WI38 (cell line): ENCODE measurements around the gene VWC2.

Experiments used
- H3K4me3 ChIP-seq: 2 replicates; pipeline ENCODE4 v1.5.1; 2011; ENCODE audit warnings: low read depth, mild to moderate bottlenecking, control low read depth, low read length
- TF ChIP-seq, protein P1 (sequence below): IDR thresholded peaks from 2 replicates; pipeline ENCODE4 v1.5.1; 2012; ENCODE audit warnings: low read depth, mild to moderate bottlenecking, control low read depth, low read length

Gene VWC2

DNA sequence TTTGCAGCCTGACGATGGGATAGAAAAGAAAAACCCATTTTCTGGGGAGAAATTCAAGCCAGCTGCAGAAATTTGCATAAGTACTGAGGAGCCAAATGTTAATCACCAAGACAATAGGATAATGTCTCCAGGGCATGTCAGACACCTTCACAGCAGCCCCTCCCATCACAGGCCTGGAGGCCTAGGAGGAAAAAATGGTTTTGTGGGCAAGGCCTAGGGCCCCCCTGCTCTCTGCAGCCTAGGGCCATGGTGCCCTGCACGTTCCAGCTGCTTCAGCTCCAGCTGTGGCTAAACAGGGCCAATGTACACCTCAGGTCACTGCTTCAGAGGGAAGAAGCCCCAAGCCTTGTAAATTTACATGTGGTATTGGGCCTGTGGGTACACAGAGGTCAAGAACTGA lies 158.2 kb downstream of the VWC2 start:
- H3K4me3 ChIP-seq = no peak overlapping the region
- TF ChIP-seq, protein P1, sequence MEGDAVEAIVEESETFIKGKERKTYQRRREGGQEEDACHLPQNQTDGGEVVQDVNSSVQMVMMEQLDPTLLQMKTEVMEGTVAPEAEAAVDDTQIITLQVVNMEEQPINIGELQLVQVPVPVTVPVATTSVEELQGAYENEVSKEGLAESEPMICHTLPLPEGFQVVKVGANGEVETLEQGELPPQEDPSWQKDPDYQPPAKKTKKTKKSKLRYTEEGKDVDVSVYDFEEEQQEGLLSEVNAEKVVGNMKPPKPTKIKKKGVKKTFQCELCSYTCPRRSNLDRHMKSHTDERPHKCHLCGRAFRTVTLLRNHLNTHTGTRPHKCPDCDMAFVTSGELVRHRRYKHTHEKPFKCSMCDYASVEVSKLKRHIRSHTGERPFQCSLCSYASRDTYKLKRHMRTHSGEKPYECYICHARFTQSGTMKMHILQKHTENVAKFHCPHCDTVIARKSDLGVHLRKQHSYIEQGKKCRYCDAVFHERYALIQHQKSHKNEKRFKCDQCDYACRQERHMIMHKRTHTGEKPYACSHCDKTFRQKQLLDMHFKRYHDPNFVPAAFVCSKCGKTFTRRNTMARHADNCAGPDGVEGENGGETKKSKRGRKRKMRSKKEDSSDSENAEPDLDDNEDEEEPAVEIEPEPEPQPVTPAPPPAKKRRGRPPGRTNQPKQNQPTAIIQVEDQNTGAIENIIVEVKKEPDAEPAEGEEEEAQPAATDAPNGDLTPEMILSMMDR = no peak

DNA sequence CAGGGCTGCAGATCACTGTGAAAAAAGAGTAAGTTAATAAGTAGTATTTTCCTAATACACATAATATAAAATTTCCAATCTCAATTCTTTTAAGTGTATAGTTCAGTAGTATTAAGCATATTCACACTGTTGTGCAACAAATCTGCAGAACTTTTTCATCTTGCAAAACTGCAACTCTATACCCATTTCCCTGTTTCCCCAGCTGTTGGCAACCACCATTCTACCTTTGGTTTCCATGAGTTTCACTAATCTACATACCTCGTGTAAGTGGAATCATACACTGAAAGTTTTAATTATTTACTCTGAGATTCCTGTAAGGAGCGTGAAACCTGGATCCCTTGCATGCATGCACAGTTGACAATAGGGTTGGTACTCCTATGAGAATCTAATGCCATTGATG lies 164.2 kb downstream of the VWC2 start:
- TF ChIP-seq, protein P1 = no peak

More for the DNA sequence above, 164.2 kb downstream of the VWC2 start:
- H3K4me3 ChIP-seq = no peak overlapping the region
